K562 (cell line): ENCODE data around the gene SORCS2. TPM values are rescaled to one million over a fixed set of nuclear protein-coding genes. Genes with fewer than 3 reads are reported as not detected.
A peak's percentile ranks its signal among the peaks of the same experiment; 100 is the strongest.

ENCODE experiments used
- ATAC-seq: fragments of 200-7000 bp; cut with Tn5 transposase; 3 replicates; pipeline ENCODE4 v1.9.1; 2020; ENCODE audit warnings: moderate library complexity
- BruUV-seq: library from RNA; stranded (reverse); fragments of 400-500 nt; replicated peaks from 2 replicates; lab custom pipeline; 2021; lab: Mats Ljungman, UMichigan
- CTCF ChIA-PET: fragments of 300-600 bp; formaldehyde crosslinking; extraction: SDS; loops from one replicate; lab custom pipeline; 2021; ENCODE audit warnings: low intra/inter-chr PET ratio; lab: Yijun Ruan, JAX
- POLR2A ChIA-PET: fragments of 300-600, 350-650 bp; sonication (Branson Sonifier 250); formaldehyde crosslinking; extraction: SDS; loops from one replicate; lab custom pipeline; 2021; ENCODE audit warnings: antibody characterized with exemption, inconsistent platforms; lab: Yijun Ruan, JAX
- DNase-seq, 4 experiments: peaks; one replicate each; pipeline versions ENCODE4 v3.0.0 to v3.0.0-alpha.2; 2011 to 2018; ENCODE audit warnings: low spot score in 3 of 4, mixed read lengths in 3 of 4; ENCODE audit errors: extremely low read depth in 1 of 4
- FAIRE-seq: peaks from 2 replicates; lab custom pipeline; 2011; peaks lifted over from hg19 to GRCh38; lab: Jason Lieb, UNC
- H2AFZ ChIP-seq: 2 replicates; pipeline ENCODE4 v1.6.0; 2011; ENCODE audit warnings: low read depth, low read length, control low read depth, inconsistent platforms
- H3K27ac ChIP-seq: fragments of 200-600 bp; 3 replicates; pipeline ENCODE4 v1.8.0; 2011; ENCODE audit warnings: low read depth, mild to moderate bottlenecking, control low read depth, inconsistent platforms, low read length, moderate library complexity, mixed read lengths; ENCODE audit errors: extremely low read depth
- H3K27me3 ChIP-seq, 2 experiments: fragments of 300-600 bp in 1 of 2; 2 replicates in 1 of 2; 3 replicates in 1 of 2; pipeline versions ENCODE4 v1.6.0 to v1.8.0; 2011; ENCODE audit warnings: inconsistent platforms in 2 of 2, low read length in 2 of 2, mild to moderate bottlenecking in 1 of 2, mixed read lengths in 1 of 2, moderate library complexity in 1 of 2; ENCODE audit not compliant: control insufficient read depth in 2 of 2, insufficient read depth in 2 of 2
- H3K36me3 ChIP-seq: fragments of 300-600 bp; 3 replicates; pipeline ENCODE4 v1.8.0; 2011; ENCODE audit warnings: mild to moderate bottlenecking, low read length, inconsistent platforms; ENCODE audit not compliant: control insufficient read depth, insufficient read depth
- H3K4me1 ChIP-seq, 2 experiments: fragments of 200-600 bp in 1 of 2; replicated peaks in 1 of 2; 2 replicates in 1 of 2; 3 replicates in 1 of 2; pipeline versions ENCODE4 v1.5.1 to v1.8.0; 2011; ENCODE audit warnings: inconsistent platforms in 2 of 2, low read length in 2 of 2, mild to moderate bottlenecking in 1 of 2, mixed read lengths in 1 of 2, moderate library complexity in 1 of 2; ENCODE audit not compliant: control insufficient read depth in 2 of 2, insufficient read depth in 2 of 2
- H3K4me2 ChIP-seq: 2 replicates; pipeline ENCODE4 v1.6.1; 2011; ENCODE audit warnings: low read length, control low read depth, inconsistent platforms, mixed read lengths; ENCODE audit not compliant: insufficient read depth
- H3K4me3 ChIP-seq: fragments of 200-600 bp; sonication (generic), shearing (Covaris generic); 2 replicates; pipeline ENCODE4 v1.5.1; 2016; ENCODE audit warnings: control low read depth, inconsistent platforms
- H3K79me2 ChIP-seq: fragments of 200-600 bp; 3 replicates; pipeline ENCODE4 v1.8.0; 2011; ENCODE audit warnings: low read length, inconsistent platforms; ENCODE audit not compliant: control insufficient read depth, insufficient read depth
- H3K9ac ChIP-seq, 2 experiments: 2 replicates each; pipeline versions ENCODE4 v1.6.0 to v1.6.1; 2011; ENCODE audit warnings: low read depth in 2 of 2, low read length in 2 of 2, control low read depth in 1 of 2, inconsistent platforms in 1 of 2, mild to moderate bottlenecking in 1 of 2, mixed read lengths in 1 of 2; ENCODE audit not compliant: insufficient read depth in 1 of 2
- H3K9me1 ChIP-seq: one replicate; pipeline ENCODE4 v1.6.0; 2011; ENCODE audit warnings: inconsistent platforms, mild to moderate bottlenecking, low read length, moderate library complexity; ENCODE audit not compliant: control insufficient read depth, insufficient read depth
- H3K9me3 ChIP-seq: replicated peaks from 2 replicates; pipeline ENCODE4 v1.5.1; 2011; ENCODE audit warnings: low read depth, low read length, inconsistent platforms; ENCODE audit not compliant: control insufficient read depth, insufficient read depth
- H4K20me1 ChIP-seq: replicated peaks from 2 replicates; pipeline ENCODE4 v1.6.1; 2011; ENCODE audit warnings: low read length, inconsistent platforms, mixed read lengths; ENCODE audit not compliant: control insufficient read depth, insufficient read depth
- TAF9B ChIP-seq: fragments of 450-650 bp; IDR thresholded peaks from 2 replicates; pipeline ENCODE4 v1.6.1; 2018; ENCODE audit warnings: mild to moderate bottlenecking; ENCODE audit not compliant: partially characterized antibody
- ZNF431 ChIP-seq: sonication (generic); formaldehyde crosslinking; IDR thresholded peaks from 2 replicates; pipeline ENCODE4 v1.8.0; 2022; ENCODE audit warnings: mild to moderate bottlenecking, missing genetic modification reagents
- ZNF444 ChIP-seq: fragments of 250-450 bp; sonication (Bioruptor Pico); IDR thresholded peaks from 2 replicates; pipeline ENCODE4 v1.4.0; 2020; ENCODE audit warnings: mild to moderate bottlenecking, moderate library complexity
- WGBS: fragments of 100-300 bp; shearing (Covaris generic); methylation state at CpG from one replicate; pipeline ENCODE4 v1.1.6; 2016; ENCODE audit warnings: low coverage, mixed read lengths; ENCODE audit not compliant: insufficient coverage; ENCODE audit errors: missing lambda C conversion rate; 5-methylcytosine and 5-hydroxymethylcytosine counted together
- in situ Hi-C: fragments of 300-500 bp; cut with MboI; formaldehyde crosslinking; loops from 4 replicates; pipeline ENCODE4 v1.15.0; 2018; ENCODE audit warnings: inconsistent platforms, mixed read lengths
- intact Hi-C: fragments of 100-400 bp; cut with micrococcal nuclease; formaldehyde crosslinking; loops from 2 replicates; pipeline ENCODE4 v1.14.2; 2022
- polyA plus RNA-seq, 8 experiments: library from polyadenylated mRNA; depleted of rRNA in 4 of 8; stranded (reverse) in 5 of 8; unstranded in 3 of 8; fragments of >200 nt; fragmentation: Nextera tagmentation in 2 of 8; fragmentation: Illumina TruSeq in 1 of 8; extraction: Ambion mirVana in 2 of 8; extraction: Trizol in 1 of 8; gene quantifications; 2 replicates each; pipeline versions ENCODE4 v1.2.1 to v1.2.3, GENCODE V29; 2011 to 2014; ENCODE audit warnings: inconsistent platforms in 1 of 8, missing spikeins in 1 of 8
- total RNA-seq, 7 experiments: library from RNA; depleted of rRNA in 6 of 7; stranded (reverse); fragments of >200 nt in 6 of 7; fragmentation: Illumina TruSeq in 2 of 7; extraction: Trizol in 2 of 7; gene quantifications; 2 replicates each; pipeline versions ENCODE4 v1.2.1 to v1.2.3, GENCODE V29; 2011 to 2021; ENCODE audit warnings: low replicate concordance in 1 of 7
- TF ChIP-seq, protein P1 (sequence below): fragments of 450-650 bp; IDR thresholded peaks from 2 replicates; pipeline ENCODE4 v1.6.1; 2016; ENCODE audit warnings: borderline replicate concordance
- TF ChIP-seq, protein P2 (sequence below), 3 experiments: IDR thresholded peaks in 2 of 3; conservative IDR thresholded peaks in 1 of 3; 2 replicates each; pipeline ENCODE4 v1.5.1; 2011 to 2012; ENCODE audit warnings: low read length in 3 of 3, mild to moderate bottlenecking in 3 of 3, control low read depth in 2 of 3, improper control_type of control experiment in 1 of 3, inconsistent platforms in 1 of 3, low read depth in 1 of 3, mixed read lengths in 1 of 3, moderate library complexity in 1 of 3; ENCODE audit not compliant: insufficient read depth in 2 of 3

Gene SORCS2
- total and polyA plus RNA-seq, 9 of the 15 experiments (the other 6 are each of a cell fraction or from before 2014, with no cell fraction given) = not detected

DNA sequence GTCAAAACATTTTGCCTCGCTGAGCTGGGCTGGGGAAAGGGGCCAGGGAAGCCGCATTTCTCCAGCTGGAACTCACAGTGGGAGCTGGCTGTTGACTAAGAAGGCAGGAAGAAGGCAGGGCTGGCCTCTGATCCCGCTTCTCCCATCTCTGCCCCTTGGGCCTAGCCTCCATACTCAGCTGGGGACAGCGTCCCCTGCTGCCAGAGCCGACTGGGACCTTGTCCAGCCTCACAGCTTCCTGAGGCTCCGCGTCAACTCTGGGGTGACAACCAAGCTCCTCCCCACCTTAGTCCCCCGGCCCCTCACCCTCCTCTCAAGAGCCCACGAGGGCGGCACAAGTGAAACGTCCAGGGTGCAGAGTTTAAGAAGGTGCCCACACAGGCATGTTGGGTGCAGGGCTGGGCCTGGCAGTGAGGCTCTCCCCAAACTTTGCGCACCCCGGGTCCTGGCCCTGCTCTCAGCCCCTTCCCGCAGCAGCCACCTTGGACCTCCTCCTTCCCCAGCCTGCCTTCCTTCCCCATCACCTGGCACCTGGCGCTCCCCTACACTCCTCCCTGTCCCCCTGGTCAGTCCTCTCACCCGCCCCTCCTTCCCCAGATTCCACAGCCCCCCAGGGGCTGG is 141.6 kb downstream of the SORCS2 start:
- ChIA-PET CTCF (interaction anchor here (0.6 kb wide), 1 partner anchor 143 kb away, joined by 3 read pairs; no protein-coding TSS in a partner anchor), POLR2A (no interaction called here)
- Histone ChIP-seq H3K9me1 (no peaks in the 10 kb centered on the region), H3K36me3 (no peaks in the 10 kb centered on the region), H3K27ac (no peak overlapping the region), H4K20me1 (peaks cover 11% of the 10 kb centered on the region; the same call in 1 of the 2 replicates), H3K9ac (no peak overlapping the region), H3K4me1 (peaks cover 0 to 9% of the 10 kb centered on the region in 2 experiments; a peak in 1 of 5 replicates), H3K4me2 (no peak overlapping the region), H3K9me3 (no peaks in the 10 kb centered on the region), H2AFZ (no peak overlapping the region), H3K27me3 (peaks cover 4 to 52% of the 10 kb centered on the region in 2 experiments; a peak in 3 of 5 replicates), H3K4me3 (no peak overlapping the region), H3K79me2 (no peaks in the 10 kb centered on the region)
- BruUV-seq = no TSS peak
- ATAC-seq = peak; percentile 25; the same call in 1 of the 3 replicates
- DNase-seq = peak in 1 of 4 experiments; percentile 15
- 2% methylated on average over 9 of the region's 16 CpGs for WGBS
- in situ Hi-C loops = no loop called here
- no peak for FAIRE-seq
- no peak for TF ChIP-seq TAF9B
- no peak for TF ChIP-seq ZNF444 (CRISPR knock-in tag)
- TF ChIP-seq, protein P1, sequence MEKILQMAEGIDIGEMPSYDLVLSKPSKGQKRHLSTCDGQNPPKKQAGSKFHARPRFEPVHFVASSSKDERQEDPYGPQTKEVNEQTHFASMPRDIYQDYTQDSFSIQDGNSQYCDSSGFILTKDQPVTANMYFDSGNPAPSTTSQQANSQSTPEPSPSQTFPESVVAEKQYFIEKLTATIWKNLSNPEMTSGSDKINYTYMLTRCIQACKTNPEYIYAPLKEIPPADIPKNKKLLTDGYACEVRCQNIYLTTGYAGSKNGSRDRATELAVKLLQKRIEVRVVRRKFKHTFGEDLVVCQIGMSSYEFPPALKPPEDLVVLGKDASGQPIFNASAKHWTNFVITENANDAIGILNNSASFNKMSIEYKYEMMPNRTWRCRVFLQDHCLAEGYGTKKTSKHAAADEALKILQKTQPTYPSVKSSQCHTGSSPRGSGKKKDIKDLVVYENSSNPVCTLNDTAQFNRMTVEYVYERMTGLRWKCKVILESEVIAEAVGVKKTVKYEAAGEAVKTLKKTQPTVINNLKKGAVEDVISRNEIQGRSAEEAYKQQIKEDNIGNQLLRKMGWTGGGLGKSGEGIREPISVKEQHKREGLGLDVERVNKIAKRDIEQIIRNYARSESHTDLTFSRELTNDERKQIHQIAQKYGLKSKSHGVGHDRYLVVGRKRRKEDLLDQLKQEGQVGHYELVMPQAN = no peak
- TF ChIP-seq ZNF431 (CRISPR knock-in tag) = no peak
- TF ChIP-seq, protein P2, sequence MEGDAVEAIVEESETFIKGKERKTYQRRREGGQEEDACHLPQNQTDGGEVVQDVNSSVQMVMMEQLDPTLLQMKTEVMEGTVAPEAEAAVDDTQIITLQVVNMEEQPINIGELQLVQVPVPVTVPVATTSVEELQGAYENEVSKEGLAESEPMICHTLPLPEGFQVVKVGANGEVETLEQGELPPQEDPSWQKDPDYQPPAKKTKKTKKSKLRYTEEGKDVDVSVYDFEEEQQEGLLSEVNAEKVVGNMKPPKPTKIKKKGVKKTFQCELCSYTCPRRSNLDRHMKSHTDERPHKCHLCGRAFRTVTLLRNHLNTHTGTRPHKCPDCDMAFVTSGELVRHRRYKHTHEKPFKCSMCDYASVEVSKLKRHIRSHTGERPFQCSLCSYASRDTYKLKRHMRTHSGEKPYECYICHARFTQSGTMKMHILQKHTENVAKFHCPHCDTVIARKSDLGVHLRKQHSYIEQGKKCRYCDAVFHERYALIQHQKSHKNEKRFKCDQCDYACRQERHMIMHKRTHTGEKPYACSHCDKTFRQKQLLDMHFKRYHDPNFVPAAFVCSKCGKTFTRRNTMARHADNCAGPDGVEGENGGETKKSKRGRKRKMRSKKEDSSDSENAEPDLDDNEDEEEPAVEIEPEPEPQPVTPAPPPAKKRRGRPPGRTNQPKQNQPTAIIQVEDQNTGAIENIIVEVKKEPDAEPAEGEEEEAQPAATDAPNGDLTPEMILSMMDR (IDR thresholded peaks at IDR 0.05 in 2 of 3, conservative IDR thresholded peaks at IDR 0.05 in 1 of 3; ENCODE audit: insufficient read depth in 2 of 3, low read depth in 1 of 3, low read length in 3 of 3) = peak in 2 of 3 experiments; percentile 15 to 24; a peak in 1 of 6 replicates
- intact Hi-C loops = loop anchor here (2.0 kb wide), 1 partner anchor 141 kb away; the partner anchor contains the start of gene SORCS2
